GM21786 (cell line): ENCODE measurements around the gene SYTL4.

ENCODE experiments used
- ATAC-seq: cut with Tn5 transposase; IDR thresholded peaks from one replicate; pipeline ENCODE4 v1.9.1; 2021; ENCODE audit not compliant: unreplicated experiment

The SYTL4 gene

GRCh38 chrX:100695991-100696390, 35.9 kb downstream of the SYTL4 start:
- no peak for ATAC-seq

GRCh38 chrX:100695302-100695701, 36.6 kb downstream of the SYTL4 start:
- ATAC-seq, result no peak

GRCh38 chrX:100687546-100687945, 44.4 kb downstream of the SYTL4 start:
- peak; percentile 62 for ATAC-seq

- ATAC-seq, result no peak
Observed at GRCh38 chrX:100687128-100687527, 44.8 kb downstream of the SYTL4 start.

GRCh38 chrX:100685997-100686305, 46.0 kb downstream of the SYTL4 start:
- no peak for ATAC-seq

- peak; percentile 81 for ATAC-seq
Observed at GRCh38 chrX:100685284-100685996, 46.5 kb downstream of the SYTL4 start.

- no peak for ATAC-seq
Observed at GRCh38 chrX:100682939-100683338, 49.0 kb downstream of the SYTL4 start.

- no peak for ATAC-seq
Observed at GRCh38 chrX:100681599-100681998, 50.3 kb downstream of the SYTL4 start.

GRCh38 chrX:100680756-100681155, 51.2 kb downstream of the SYTL4 start:
- no peak for ATAC-seq

- ATAC-seq, result no peak
Observed at GRCh38 chrX:100677611-100678181, 54.2 kb downstream of the SYTL4 start.

GRCh38 chrX:100674705-100675104, 57.2 kb downstream of the SYTL4 start:
- no peak for ATAC-seq

GRCh38 chrX:100673397-100673953, 58.4 kb downstream of the SYTL4 start:
- no peak for ATAC-seq

- no peak for ATAC-seq
Observed at GRCh38 chrX:100672966-100673365, 59.0 kb downstream of the SYTL4 start.

- ATAC-seq, result no peak
Observed at GRCh38 chrX:100663642-100664041, 68.3 kb downstream of the SYTL4 start.

- no peak for ATAC-seq
Observed at GRCh38 chrX:100662796-100663195, 69.1 kb downstream of the SYTL4 start.

GRCh38 chrX:100662170-100662569, 69.8 kb downstream of the SYTL4 start:
- no peak for ATAC-seq

- no peak for ATAC-seq
Observed at GRCh38 chrX:100659431-100660137, 72.3 kb downstream of the SYTL4 start.

GRCh38 chrX:100658941-100659381, 73.0 kb downstream of the SYTL4 start:
- no peak for ATAC-seq

- ATAC-seq, result no peak
Observed at GRCh38 chrX:100654261-100654660, 77.7 kb downstream of the SYTL4 start.

GRCh38 chrX:100652266-100652665, 79.7 kb downstream of the SYTL4 start:
- ATAC-seq, result no peak

GRCh38 chrX:100650841-100651240, 81.1 kb downstream of the SYTL4 start:
- no peak for ATAC-seq
